NCI-H1436 treated with DMSO at 0.1 percent for 48 hours (cell line): ENCODE data around the gene MROH2B.

Source experiments
- DNase-seq: peaks from one replicate; lab custom pipeline; 2025; lab: John Stamatoyannopoulos, UW

MROH2B gene

GRCh38 chr5:40972434-40972833 is 98.7 kb downstream of the MROH2B start:
- no peak for DNase-seq

GRCh38 chr5:40962207-40962955 is 108.8 kb downstream of the MROH2B start:
- DNase-seq: no peak

GRCh38 chr5:40960037-40960436 is 111.1 kb downstream of the MROH2B start:
- DNase-seq: no peak

GRCh38 chr5:40958811-40959210 is 112.3 kb downstream of the MROH2B start:
- DNase-seq: no peak

GRCh38 chr5:40957048-40957447 is 114.1 kb downstream of the MROH2B start:
- DNase-seq: no peak

- DNase-seq: no peak
These were observed 115.8 kb downstream of the MROH2B start for GRCh38 chr5:40955313-40955712.
